Stimulated activated CD4-positive, alpha-beta T cell treated with anti-CD3 and anti-CD28 coated beads, Interleukin-15, amount 100 ng/mL, for 1 hour (primary cell): ENCODE data around the gene PAOX.
"Not testable (repeated sequence)": the region's sequence is repeated elsewhere in the genome, so short reads cannot be mapped to it uniquely, and the experiment has no call there.

ENCODE experiments used
- DNase-seq, 2 donors: peaks; one replicate each; pipeline ENCODE4 v3.0.0-alpha.2; 2020; ENCODE audit warnings: low read depth in 1 of 2, low spot score in 1 of 2

PAOX gene

DNA sequence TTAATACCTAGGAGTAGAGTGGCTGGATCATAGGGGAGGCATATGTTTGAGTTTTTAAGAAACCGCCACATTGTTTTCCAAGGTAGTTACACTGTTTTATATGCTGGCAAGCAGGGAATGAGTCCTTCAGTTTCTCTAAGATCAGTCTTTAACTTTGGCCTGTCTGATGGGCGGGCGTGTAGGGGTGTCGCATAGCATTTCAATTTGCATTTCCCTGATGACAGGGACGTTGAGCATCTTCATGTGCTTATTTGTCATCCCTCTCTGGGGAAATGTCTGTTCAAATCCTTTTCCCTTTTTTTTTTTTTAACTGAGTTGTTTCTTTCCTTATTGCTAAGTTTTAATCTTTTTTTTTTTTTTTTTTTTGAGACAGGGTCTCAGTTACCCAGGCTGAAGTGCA is 24.7 kb downstream of the PAOX start:
- no peak for DNase-seq

DNA sequence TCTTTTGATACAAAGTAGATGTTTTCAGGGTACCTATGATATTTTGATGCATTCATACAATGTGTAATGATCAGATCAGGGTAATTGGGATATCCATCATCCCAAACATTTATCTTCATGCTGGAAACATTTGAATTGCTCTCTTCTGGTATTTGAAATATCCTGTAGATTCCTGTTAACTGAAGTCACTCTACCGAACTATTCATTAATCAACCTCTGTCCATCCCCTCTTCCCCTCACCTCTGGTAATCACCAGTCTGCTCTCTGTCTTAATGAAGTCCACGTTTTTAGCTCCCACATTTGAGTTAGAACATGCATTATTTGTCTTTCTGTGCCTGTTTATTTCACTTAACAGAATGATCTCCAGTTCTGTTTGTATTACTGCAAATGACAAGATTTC is 26.2 kb downstream of the PAOX start:
- no peak for DNase-seq

DNA sequence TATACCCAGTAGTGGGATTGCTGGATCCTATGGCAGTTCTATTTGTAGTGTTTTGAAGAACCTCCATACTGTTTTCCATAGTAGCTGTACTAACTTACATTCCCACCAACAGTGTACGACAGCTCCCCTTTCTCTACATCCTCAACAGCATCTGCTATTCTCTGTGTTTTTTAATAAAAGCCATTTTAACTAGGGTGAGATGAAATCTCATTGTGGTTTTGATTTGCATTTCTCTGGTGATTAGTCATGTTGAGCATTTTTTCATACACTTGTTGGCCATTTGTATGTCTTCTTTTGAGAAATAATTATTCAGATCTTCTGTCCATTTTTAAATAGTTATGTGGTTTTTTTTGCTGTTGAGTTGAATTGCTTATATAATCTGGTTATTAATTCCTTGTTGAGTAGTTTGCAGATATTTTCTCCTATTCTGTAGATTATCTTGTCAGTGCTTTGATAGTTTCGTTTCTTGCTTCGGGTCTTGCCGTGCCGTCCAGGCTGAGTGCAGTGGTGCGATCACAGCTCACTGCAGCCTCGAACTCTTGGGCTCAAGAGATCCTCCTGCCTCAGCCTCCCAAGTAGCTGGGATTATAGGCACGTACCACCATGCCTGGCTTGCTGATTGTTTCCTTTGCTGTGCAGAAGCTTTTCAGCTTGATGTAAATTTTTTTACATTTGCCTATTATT is 26.9 kb downstream of the PAOX start:
- DNase-seq = no peak

DNA sequence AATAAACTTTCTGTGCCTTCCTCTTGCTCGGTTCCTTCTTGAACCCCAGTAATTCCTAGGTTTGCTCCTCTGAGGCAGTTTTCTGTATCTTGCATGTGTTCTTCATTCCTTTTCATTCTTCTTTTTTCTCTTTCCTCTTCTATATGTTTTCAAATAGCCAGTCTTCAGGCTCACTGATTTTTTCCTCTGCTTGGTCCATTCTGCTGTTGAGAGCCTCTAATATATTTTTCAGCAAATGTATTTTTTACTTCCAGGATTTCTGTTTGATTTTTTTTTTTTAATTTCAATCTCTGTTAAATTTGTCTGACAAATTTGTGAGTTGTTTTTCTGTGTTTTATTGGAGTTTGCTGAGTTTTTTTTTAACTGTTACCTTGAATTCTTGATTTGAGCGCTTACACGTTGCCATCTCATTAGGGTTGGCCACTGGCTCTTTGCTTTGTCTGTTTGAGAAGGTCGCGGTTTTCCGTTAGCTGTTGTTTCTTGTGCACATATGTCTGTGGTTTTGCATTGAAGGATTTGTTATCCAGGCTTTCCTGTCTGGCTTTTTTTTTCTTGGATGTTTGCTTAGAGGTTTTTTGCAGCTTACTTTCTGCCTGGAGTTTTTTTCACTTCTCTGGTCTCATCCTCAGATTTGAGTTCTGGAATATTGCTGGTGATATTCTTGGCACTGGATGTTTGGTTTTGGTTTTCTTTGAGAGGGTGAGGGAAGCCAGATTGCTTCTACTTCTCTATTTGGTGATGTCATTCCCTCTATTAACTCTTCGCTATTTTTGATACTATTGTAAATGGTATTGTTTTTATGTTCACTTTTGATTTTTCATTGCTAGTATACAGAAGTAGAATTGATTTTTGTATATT is 32.7 kb downstream of the PAOX start:
- DNase-seq = no peak

DNA sequence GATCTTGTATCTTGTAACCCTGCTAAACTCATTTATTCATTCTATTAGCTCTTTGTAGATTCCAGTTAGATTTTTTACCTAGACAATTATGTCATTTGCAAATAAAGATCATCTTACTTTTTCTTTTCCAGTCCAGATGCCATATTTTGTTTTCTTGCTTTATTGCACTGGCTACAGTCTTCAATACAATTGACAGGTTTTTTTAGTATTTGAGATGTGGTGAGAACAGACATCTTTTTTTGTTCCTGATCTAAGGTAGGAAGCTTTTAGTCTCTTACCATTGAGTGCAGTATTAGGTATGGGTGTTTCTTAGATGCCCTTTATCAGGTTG is 33.3 kb downstream of the PAOX start:
- no peak for DNase-seq

DNA sequence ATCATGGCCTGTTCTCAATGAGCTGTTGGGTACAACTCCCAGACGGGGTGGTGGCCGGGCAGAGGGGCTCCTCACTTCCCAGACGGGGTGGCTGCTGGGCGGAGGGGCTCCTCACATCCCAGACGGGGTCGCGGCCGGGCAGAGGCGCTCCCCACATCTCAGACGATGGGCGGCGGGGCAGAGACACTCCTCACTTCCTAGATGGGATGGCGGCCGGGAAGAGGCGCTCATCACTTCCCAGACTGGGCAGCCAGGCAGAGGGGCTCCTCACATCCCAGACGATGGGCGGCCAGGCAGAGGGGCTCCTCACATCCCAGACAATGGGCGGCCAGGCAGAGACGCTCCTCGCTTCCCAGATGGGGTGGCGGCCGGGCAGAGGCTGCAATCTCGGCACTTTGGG is 35.3 kb downstream of the PAOX start:
- not testable (repeated sequence) for DNase-seq

DNA sequence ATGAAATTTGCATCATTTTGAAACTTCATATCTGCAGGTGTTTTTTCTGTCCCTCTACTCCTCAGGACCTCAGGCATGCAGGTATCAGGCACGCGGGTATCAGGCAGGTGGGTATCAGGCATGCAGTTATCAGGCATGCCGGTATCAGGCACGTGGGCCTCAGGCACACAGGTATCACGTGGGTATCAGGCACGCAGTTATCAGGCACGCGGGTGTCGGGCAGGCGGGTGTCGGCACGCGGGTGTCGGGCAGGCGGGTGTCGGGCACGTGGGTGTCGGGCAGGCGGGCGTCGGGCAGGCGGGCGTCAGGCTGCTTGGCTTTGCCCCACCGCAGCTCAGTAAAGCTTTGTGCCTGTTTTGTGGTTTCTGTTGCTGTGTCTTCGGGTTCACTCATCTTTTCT is 36.7 kb downstream of the PAOX start:
- DNase-seq = no peak

DNA sequence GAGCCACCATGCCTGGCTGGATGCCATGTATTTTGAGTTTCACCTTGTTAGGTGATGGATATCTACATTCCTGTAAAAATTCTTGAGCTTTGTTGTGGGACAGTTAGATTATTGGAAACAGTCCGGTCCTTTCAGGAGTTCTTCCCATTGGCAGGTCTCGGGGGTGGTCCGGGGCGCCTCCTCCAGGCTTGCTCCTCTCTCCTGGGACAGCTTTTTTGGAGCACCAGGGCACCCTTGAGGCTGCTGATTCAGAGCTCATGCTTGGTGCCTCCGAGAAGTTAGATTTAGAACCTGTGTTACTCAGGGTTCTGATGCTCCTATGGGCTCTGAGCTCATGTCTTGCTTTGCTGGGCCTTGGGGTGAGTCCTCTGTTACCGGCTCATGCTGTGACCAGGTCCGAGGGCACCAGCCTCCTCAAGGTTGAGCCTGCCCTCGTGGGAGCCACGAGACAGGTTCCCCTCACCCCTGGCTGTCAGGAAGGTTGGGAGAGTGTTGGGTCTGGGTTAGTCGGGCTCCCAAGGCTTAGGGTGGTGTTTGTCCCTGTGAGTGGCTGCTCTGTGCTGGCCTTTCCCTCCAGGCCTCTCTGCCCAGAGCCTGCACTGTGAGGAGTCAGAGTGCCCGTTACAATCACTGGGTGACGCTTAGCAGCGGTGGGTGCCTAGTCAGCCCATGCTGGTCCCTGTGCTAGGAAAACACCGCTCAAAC is 39.4 kb downstream of the PAOX start:
- DNase-seq = no peak

DNA sequence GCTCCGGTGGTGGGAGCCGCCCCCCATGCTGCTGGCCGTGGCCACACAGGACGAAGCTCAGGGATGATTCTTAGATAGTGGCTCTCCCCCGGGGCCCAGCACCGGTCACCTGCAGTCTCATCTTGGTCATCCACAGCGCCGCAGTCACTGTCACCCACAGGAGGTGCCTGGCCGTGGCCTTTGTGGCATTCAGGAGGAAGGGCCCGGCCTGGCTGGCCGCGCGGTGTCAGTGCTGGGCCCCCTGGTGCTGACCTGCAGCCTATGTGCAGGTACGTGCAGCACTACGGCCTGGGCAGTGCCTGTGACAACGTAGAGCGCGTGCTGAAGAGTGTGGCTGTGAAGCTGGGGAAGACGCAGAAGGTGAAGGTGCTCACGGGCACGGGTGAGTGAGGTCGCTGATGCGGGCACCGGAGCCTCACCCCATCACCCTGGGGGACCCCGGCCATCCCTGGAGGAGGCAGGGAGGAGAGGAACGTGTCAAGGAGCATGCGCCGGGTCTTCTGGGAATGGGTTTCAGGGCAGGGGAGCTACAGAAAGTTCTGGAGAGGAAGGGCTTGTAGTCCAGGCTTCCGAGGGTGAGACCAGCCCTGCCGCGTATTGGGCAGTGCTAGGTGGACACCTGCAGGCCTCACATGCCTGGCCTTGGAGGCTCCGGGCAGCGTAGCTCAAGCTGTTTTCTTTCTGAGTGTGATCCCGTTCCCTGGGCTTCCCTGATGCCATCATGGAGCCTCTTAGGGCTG is 40.3 kb downstream of the PAOX start:
- no peak for DNase-seq

DNA sequence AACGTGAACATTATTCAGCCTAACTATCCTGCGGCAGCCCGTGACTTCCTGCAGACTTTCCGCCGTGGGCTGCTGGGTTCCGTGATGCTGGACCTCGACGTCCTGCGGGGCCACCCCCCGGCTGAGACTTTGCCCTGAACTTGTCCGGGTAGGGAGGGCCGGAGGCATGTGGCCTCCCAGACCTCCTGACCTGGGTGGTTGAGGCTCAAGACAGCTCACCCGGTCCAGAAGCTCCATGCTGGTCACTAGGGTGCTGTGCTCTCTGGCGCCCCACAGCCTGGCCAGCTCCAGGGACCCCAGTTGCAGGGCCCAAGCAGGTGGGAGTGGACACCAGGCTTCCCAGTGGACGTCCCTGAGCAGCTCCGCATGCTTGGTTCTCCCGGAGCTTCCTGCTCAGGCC is 41.0 kb downstream of the PAOX start:
- DNase-seq = no peak

DNA sequence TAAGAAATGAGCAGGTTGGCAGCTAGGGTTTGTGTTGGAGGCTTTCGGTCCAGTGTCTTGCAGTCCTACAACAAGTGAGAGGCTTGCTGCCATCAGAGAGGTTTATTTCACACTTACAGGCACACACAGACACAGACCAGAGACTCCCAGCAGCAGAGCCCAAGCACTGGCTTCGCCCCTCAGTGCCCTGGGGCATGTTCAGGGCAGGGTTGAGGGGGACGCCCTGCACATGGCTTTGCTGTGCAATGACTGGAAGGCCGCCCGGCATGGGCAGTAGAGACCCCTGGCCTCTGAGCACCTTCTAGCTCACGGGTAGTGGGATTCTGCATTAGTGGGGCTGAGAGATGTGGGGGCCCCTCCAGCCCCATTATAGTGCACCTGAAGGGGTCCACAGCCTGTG is 41.5 kb downstream of the PAOX start:
- no peak for DNase-seq

DNA sequence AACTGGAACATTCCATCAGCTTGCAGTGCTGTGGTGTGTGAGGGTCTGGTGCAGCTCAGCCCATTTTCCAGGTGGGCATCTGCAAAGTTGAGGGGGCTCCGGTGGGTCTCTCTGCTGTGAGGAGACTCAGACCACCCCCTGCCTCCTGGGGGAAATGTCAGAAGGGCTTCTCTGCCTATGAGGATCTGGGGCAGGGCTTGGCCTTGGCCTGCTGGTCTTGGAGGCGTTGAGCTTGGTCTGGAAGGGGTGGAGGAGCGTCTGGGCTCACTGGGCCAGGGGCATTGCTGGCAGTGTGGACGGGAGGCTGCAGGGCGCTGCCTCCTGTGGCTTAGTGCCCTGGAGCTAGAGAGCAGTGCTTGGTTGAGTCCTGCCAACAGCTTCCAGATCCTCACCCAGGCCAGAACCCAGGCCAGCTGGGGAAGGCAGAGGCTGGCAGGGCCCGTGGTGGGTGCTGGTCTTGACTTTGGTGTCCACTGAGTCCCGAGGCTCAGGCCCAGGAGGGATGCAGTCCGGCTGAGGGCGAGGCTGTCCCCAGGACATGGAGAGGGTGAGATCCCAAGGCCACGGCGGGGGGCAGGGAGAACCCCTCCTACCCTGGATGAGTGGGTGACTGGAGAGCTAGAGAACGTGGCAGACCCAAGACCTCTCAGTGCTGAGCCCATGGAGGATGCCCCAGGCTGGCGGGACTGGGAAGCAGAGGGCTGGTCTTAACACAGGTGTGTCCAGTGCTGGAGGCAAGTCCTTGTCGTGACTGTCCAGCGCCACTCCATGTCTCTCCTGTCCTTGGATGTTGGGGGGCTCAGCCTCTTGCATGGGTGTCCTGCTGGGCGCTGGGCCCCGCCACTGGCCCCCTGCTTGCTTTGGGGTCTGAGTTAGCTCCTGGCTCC is 42.5 kb downstream of the PAOX start:
- DNase-seq = no peak

DNA sequence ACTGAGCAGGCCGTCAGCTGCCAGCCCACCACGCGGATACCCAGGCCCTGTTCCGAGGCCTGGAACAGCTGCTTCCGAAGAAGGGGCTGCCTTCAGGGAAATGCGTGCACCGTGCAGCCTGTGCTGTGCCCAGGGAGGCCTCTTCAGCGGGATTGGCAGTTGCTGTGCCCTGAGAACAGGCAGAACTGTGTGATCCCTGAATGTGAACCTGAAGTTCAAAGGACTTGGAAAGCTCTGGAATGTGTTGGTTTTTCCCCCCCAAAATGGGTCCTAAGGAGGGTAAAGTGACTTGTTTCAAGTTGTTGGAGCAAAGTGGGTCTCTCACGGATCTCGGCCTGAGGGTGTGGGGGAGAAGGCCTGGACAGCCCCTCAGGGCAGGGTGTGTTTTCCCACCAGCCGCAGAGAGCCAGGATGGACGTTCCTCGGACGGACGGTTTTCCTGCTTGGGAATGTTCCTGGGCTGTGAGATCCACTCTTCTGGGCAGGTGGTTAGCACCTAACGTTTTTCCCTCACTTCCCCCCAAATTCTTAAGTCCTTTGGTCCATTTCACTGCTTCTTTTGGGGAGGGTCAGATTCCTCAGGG is 43.3 kb downstream of the PAOX start:
- DNase-seq = no peak

DNA sequence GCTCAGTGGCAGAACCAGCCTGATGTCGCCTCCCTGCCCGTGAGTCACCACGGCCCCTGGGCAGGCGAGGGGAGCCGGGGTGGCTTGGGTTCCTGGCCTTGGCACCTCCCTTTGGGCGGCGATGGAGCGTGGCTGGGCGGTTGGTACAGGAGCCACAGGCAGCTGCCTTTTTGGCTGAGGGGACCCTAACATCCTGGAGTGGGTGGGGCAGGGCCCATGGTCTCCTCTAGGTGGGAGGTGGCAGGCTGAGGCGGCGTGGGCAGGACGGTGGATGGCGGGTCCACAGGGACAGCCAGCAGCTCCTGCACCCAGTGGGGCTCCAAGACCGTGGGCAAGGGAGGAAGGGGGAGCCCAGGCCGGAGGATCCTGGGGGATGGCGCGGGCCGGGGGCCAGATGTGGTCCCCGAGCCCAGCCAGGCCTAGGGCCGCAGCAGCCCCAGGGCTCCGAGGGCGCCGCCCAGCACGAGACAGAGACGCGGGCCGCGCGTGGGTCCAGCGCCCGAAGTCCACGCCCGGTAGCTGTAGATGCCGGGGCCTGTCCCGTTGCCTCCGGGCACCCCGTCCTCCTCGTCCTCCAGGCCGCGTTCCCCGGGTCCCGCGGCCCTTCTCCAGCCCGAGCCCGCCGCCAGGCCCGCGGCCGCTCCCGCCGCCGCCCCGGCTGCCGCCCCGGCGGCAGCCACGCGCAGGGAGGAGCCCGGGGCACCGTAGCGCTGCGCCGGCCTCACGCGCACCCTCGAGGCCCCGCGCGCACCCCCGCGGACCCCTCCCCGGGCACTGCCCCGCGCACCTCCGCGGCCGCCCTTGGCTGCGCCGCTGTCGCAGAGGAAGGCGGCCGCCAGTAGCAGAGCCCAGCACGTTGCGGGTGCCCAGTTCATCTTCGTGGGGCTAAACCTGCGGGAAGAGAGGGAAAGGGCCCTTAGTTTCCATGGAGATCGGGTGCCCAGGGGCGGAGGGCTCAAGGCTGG is 44.0 kb downstream of the PAOX start:
- no peak for DNase-seq

DNA sequence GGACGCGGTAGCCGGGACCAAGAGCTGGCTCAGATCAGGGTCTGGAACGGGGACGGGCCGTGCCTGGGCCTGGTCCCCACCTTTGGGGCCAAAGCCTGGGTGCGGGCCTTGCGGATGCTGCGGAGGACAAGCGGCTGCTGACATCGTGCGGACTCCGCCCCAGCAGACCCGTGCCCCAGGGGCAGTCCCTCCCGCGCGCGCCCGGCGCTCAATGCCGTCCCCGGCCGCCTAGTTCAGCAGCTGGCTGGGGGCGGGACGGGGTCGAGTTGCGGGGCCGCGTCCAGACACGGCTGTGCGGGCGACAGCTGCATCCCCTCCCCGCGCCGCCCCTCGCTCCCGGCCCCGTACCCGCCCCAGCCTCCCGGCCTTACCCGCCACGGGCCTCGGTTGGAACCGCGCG is 45.0 kb downstream of the PAOX start:
- DNase-seq = not testable (repeated sequence)

DNA sequence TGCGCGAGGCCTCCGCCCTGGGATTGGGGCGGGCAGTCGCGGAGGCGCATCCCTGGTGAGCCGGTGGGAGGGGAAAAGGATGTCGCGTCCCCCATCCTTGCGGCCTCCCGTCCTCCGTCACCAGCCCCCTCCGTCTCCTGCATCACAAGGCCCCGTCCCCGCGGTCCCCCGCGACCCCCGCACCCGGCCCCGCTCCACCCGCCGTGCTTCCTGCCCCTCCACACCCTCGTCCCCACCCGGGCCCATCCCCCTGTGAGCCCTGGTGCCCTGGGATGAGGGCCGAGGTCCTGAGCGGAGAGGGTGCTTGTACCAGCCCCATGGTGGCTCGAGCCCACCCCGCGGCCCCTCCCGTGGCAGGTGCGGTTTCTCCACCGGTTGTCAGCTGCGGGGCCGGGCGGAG is 45.5 kb downstream of the PAOX start, which contains the start of gene SPRN:
Gene SPRN (minus strand): TSS at position 25 of the 400 bp plus-strand sequence. CDS start 944 bp downstream, outside the sequence.
- not testable (repeated sequence) for DNase-seq

DNA sequence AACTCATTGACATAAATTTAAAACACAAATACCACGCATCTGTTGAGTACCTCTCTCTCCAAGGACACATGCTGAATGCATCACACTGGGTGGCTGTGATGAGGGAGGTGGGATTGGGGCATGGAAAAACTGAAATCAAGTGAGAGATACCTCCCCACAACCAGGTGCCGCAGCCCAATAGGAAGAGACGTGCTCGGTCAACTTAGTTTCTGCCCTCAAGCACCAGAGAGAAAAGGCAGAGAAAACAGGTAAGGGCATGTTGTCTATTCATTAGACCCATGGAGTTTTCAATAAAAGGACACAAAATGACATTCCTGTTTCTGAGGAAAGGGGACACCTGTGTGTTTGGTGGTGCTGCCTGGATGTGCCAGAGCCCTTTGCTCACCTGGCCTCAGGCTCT is 50.5 kb downstream of the PAOX start:
- not testable (repeated sequence) for DNase-seq

DNA sequence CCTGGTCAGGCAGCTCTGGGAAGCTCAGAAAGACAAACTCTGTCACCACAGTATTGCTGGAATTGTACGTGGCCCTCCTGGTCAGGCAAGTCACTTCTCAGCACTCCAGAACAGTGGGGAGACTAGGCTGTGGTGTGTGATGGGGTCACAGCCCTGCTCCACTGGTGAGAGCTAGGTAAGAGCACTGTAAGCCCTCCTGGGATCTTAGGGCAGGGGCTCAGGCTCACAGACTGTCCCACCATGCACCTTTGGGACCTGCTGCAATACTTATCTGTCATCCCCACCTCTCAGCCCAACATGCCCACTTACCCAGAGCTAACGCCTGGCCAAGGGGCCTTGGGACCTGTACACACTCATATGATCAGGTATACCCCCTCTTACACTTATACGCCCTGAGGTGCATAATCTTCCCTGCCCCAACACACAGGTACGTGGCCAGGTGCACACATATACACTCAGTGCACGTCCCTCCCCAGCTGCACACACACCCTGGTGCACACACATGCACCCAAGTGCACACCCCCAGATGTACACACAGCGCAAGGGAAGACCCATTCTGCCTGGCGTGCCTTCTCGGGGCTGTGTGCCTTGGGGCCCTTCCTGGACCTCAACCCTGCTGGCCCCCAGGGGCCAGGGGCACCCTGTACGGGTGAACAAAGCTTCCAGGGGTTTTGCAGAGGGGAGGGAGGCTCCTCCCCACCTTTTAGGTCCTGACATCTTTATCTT is 53.0 kb downstream of the PAOX start:
- DNase-seq = not testable (repeated sequence)
